GM19328 (cell line): Measurements from ENCODE around the gene SARS1.

Source experiments
- ATAC-seq: cut with Tn5 transposase; IDR thresholded peaks from one replicate; pipeline ENCODE4 v1.9.1; 2021; ENCODE audit warnings: mild to moderate bottlenecking, moderate library complexity; ENCODE audit not compliant: unreplicated experiment

Gene SARS1

GRCh38 chr1:109225308-109225707 lies 11.6 kb downstream of the SARS1 start:
- no peak for ATAC-seq

GRCh38 chr1:109225711-109226445 lies 12.2 kb downstream of the SARS1 start:
- no peak for ATAC-seq

- no peak for ATAC-seq
These were observed 14.4 kb downstream of the SARS1 start for GRCh38 chr1:109228167-109228566.

GRCh38 chr1:109229531-109230127 lies 15.9 kb downstream of the SARS1 start:
- ATAC-seq, result no peak

- no peak for ATAC-seq
These were observed 17.3 kb downstream of the SARS1 start for GRCh38 chr1:109231066-109231465.

- no peak for ATAC-seq
These were observed 21.4 kb downstream of the SARS1 start for GRCh38 chr1:109235137-109235536.

- ATAC-seq, result no peak
These were observed 23.8 kb downstream of the SARS1 start for GRCh38 chr1:109237512-109237911.

GRCh38 chr1:109238382-109238781 lies 24.7 kb downstream of the SARS1 start:
- no peak for ATAC-seq

- ATAC-seq, result no peak
These were observed 25.3 kb downstream of the SARS1 start for GRCh38 chr1:109239047-109239408.

- no peak for ATAC-seq
These were observed 25.8 kb downstream of the SARS1 start for GRCh38 chr1:109239409-109240068.

- no peak for ATAC-seq
These were observed 26.7 kb downstream of the SARS1 start for GRCh38 chr1:109240158-109241152.

- ATAC-seq, result no peak
These were observed 27.6 kb downstream of the SARS1 start for GRCh38 chr1:109241344-109241743.

GRCh38 chr1:109241841-109242345 lies 28.2 kb downstream of the SARS1 start:
- no peak for ATAC-seq

GRCh38 chr1:109242387-109242786 lies 28.7 kb downstream of the SARS1 start:
- ATAC-seq, result no peak

- ATAC-seq, result no peak
These were observed 29.5 kb downstream of the SARS1 start for GRCh38 chr1:109243221-109243620.

- no peak for ATAC-seq
These were observed 30.3 kb downstream of the SARS1 start for GRCh38 chr1:109243860-109244552.

GRCh38 chr1:109246141-109246551 lies 32.4 kb downstream of the SARS1 start:
- ATAC-seq, result no peak

- ATAC-seq, result no peak
These were observed 34.0 kb downstream of the SARS1 start for GRCh38 chr1:109247401-109248365.

GRCh38 chr1:109248444-109248796 lies 34.7 kb downstream of the SARS1 start:
- ATAC-seq, result no peak
